Measurements from ENCODE around the gene RARRES2.

DNA sequence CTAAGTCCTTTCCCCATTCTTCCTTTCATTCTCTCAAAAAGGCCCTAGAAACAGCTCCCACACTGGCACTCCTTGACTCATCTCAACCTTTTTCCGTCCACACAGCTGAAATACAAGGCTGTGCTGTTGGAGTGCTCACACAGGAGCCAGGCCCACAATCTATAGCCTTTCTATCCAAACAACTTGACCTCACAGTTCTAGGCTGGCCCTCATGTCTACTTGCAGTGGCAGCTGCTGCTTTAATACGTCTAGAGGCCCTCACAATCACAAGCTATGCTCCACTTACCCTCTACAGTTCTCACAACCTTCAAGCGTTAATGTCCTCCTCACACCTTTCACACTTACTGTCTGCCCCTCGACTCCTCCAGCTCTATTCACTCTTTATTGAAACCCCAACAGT lies 30.3 kb downstream of the RARRES2 start:
- TF ChIP-seq CTCF (IDR thresholded peaks at IDR 0.05) (no peak), POLR2AphosphoS5 (IDR thresholded peaks at IDR 0.05) (no peak), POLR2A (IDR thresholded peaks at IDR 0.05) (no peak)

Measured in suprapubic skin (tissue), 4 donors.